Left lung (tissue), 10 donors: ENCODE measurements around the gene ZNF511. TPM values are rescaled to one million over a fixed set of nuclear protein-coding genes. Genes with fewer than 3 reads are reported as not detected.
A peak's percentile ranks its signal among the peaks of the same experiment; 100 is the strongest.

Experiments
- ATAC-seq: fragments of 200-7000 bp; cut with Tn5 transposase; one replicate; pipeline ENCODE4 v1.9.1; 2020; ENCODE audit warnings: moderate library complexity
- DNase-seq, 4 donors: peaks; one replicate each; pipeline ENCODE4 v3.0.0-alpha.2; 2013 to 2020
- H3K27ac ChIP-seq, 2 donors: fragments of 200-600 bp; sonication (generic) in 1 of 2; one replicate each; pipeline versions ENCODE4 v1.5.0 to v1.8.0; 2020 to 2021
- H3K27me3 ChIP-seq, 2 donors: fragments of 200-600 bp; sonication (generic) in 1 of 2; one replicate each; pipeline versions ENCODE4 v1.5.0 to v1.8.0; 2020 to 2021
- H3K36me3 ChIP-seq, 2 donors: fragments of 200-600 bp; sonication (generic) in 1 of 2; one replicate each; pipeline versions ENCODE4 v1.5.0 to v1.8.0; 2020 to 2021
- H3K4me1 ChIP-seq, 2 donors: fragments of 200-600 bp; one replicate each; pipeline ENCODE4 v1.8.0; 2021
- H3K4me3 ChIP-seq, 2 donors: fragments of 200-600 bp; sonication (generic) in 1 of 2; one replicate each; pipeline versions ENCODE4 v1.5.0 to v1.8.0; 2020 to 2021; ENCODE audit warnings: mild to moderate bottlenecking in 1 of 2
- H3K9me3 ChIP-seq, 2 donors: fragments of 200-600 bp; sonication (generic) in 1 of 2; one replicate each; pipeline versions ENCODE4 v1.5.0 to v1.8.0; 2020 to 2021
- intact Hi-C, 2 donors: fragments of 100-400 bp; cut with DNase I; formaldehyde crosslinking; loops; one replicate each; pipeline versions ENCODE4 v1.11.2 to v1.14.2; 2022
- polyA plus RNA-seq, 6 donors: library from polyadenylated mRNA; unstranded; fragments of 120-200 nt; gene quantifications; one replicate each; pipeline ENCODE4 v1.2.1, GENCODE V29; 2013; ENCODE audit not compliant: insufficient read length in 6 of 6
- total RNA-seq, 2 donors: library from RNA; stranded (reverse); fragmentation: NEBNext Ultra II Directional; extraction: Animal tissue kit (Norgen Biotek cat#: 25700); gene quantifications; one replicate each; pipeline ENCODE4 v1.2.1, GENCODE V29; 2021
- TF ChIP-seq, protein P1 (sequence below), 2 donors: fragments of 200-600 bp; sonication (generic) in 1 of 2; IDR thresholded peaks; one replicate each; pipeline versions ENCODE4 v1.5.0 to v1.8.0; 2021; ENCODE audit warnings: antibody characterized with exemption in 2 of 2
- donor health status: DM: no; HTN: yes; CAD: no.
- donor health status: DM: no; HTN: no; CAD: no.

ZNF511 gene
- total and polyA plus RNA-seq, 8 donors: 34.3 to 48.5 (median 42.3) TPM

DNA sequence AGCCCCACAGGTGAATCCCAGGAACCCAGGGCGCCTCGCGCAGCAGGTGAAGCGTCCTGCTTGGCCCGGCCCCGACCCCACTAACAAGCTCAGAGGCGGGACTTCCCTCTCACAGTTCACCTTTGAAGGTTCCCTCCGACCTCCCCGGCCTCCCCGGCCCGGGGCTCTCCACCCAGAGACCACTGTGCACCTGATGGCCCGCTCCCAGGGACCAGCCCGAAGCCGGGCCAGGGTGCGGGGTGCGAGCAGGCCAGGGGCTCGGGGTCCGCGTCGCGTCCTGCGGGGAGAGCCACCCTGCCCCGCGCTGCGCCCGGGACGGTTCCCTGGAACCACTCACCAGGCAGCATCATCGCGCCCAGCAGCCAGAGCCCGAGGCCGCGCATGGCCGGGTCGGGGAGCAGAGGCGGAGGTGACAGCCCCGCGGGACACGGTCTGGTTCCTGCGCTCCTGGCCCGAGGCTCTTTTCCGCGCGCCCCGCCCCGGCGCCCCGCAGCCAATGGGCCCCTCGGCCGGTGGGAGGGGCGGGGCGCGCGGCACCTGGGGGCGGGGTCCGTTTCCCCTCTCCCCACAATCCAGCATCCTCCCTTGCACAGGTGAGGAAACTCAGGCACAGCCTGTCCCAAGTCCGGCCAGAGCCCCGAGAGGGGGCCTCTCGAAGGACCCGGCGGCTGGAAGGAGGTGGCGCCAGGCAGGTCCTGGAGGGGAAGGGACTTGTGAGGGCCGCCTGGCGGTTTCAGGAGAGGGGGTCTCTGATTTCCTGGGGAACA, 32.1 kb upstream of the ZNF511 start, which contains the start of gene ADAM8:
Gene ADAM8, minus strand, starts transcription at position 434 of the 767 bp plus-strand sequence. Its CDS starts 51 bp downstream, at position 383.
- peak within 1 kb of the TSS in 1 of 2 donors; percentile 59 for H3K4me3 ChIP-seq
- intact Hi-C loops: no loop called here
- H3K4me1 ChIP-seq: peaks cover 5 to 63% of the 10 kb centered on the region in 2 donors
- TF ChIP-seq, protein P1, sequence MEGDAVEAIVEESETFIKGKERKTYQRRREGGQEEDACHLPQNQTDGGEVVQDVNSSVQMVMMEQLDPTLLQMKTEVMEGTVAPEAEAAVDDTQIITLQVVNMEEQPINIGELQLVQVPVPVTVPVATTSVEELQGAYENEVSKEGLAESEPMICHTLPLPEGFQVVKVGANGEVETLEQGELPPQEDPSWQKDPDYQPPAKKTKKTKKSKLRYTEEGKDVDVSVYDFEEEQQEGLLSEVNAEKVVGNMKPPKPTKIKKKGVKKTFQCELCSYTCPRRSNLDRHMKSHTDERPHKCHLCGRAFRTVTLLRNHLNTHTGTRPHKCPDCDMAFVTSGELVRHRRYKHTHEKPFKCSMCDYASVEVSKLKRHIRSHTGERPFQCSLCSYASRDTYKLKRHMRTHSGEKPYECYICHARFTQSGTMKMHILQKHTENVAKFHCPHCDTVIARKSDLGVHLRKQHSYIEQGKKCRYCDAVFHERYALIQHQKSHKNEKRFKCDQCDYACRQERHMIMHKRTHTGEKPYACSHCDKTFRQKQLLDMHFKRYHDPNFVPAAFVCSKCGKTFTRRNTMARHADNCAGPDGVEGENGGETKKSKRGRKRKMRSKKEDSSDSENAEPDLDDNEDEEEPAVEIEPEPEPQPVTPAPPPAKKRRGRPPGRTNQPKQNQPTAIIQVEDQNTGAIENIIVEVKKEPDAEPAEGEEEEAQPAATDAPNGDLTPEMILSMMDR (IDR thresholded peaks at IDR 0.05): no peak
- H3K9me3 ChIP-seq: no peaks in the 10 kb centered on the region
- H3K36me3 ChIP-seq: peaks cover 0 to 57% of the 10 kb centered on the region in 2 donors
- H3K27ac ChIP-seq: peak within 1 kb of the TSS; percentile 19 to 96
- peaks cover 11 to 45% of the 10 kb centered on the region in 2 donors for H3K27me3 ChIP-seq
- ATAC-seq (peak; percentile 52), DNase-seq (peak in 1 of 4 donors; percentile 93)

DNA sequence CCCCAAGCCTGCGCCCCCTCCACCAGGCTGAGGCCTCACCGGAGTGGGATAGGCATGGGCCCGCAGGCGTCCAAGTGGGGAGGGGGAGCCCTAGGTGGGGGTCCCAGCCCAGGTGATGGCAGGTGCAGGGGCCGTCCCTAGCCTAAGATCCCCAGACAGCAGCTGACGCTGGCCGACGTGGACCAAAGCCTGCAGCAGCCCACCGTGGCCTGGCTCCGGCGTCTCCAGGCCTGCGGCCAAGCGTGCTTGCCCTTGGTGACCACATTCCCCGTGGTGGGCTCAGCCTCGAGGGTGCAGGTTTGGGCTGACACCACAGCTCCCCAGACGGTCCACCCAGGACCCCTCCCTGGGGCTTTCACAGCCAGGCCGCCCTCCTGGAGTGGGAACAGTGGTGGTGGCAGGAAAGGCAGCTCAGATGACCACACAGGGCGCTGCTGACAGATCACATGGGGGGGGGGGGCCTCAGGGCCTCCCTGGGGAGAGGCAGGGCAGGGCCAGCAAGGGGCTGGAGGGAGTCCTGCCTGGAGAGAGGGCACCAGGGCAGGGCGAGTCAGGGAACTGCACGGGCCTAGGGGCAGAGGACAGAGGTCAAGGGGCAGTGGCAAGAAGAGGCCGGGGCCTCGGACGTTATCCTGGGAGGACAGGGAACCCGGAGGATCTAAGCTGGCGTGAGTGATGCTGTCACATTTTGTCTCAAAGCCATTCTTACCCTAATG, 31.3 kb upstream of the ZNF511 start:
- Histone ChIP-seq H3K27ac (peak overlapping the region; percentile 59 to 96), H3K4me3 (peak overlapping the region in 1 of 2 donors; percentile 28), H3K4me1 (peaks cover 5 to 63% of the 10 kb centered on the region in 2 donors), H3K9me3 (no peaks in the 10 kb centered on the region), H3K27me3 (peaks cover 11 to 45% of the 10 kb centered on the region in 2 donors), H3K36me3 (peaks cover 0 to 57% of the 10 kb centered on the region in 2 donors)
- ATAC-seq (no peak), DNase-seq (peak in 1 of 4 donors; percentile 76)
- intact Hi-C loops: no loop called here
- TF ChIP-seq, protein P1 (IDR thresholded peaks at IDR 0.05): no peak

DNA sequence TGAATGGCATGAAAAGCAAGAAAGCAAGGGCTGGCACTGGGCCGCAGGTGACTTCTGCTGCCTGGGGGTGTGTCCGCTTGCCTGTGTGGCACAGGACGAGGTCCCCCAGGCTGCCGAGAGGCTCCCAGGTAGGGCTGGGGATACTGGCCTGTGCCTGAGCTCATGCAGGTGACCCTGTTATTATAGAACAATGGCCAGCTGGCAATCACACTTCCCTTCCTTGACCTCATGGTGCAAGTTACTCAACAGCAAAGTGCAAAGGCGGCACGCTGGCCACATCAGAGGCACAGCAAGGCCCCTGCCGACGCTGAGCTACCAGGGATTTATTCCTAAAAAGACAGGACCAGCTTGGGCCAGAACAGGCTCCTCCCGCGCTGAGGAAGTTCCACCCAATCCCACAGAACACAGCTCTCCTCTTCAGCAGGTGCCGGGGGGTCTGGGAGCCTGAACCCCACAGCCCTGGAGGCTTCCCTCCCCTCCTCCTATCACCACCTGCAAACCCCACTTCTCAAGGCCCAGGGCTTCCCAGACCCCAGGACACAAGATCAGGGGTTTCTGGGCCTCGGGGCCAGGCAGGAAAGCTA, 30.6 kb upstream of the ZNF511 start:
- no peak for ATAC-seq
- no peak for DNase-seq
- Histone ChIP-seq H3K27me3 (peaks cover 11 to 43% of the 10 kb centered on the region in 2 donors), H3K27ac (peak overlapping the region; percentile 59 to 96), H3K4me1 (peaks cover 5 to 63% of the 10 kb centered on the region in 2 donors), H3K9me3 (no peaks in the 10 kb centered on the region), H3K4me3 (peak overlapping the region in 1 of 2 donors; percentile 28), H3K36me3 (peaks cover 0 to 57% of the 10 kb centered on the region in 2 donors)
- TF ChIP-seq, protein P1 (IDR thresholded peaks at IDR 0.05): no peak
- intact Hi-C loops: no loop called here

DNA sequence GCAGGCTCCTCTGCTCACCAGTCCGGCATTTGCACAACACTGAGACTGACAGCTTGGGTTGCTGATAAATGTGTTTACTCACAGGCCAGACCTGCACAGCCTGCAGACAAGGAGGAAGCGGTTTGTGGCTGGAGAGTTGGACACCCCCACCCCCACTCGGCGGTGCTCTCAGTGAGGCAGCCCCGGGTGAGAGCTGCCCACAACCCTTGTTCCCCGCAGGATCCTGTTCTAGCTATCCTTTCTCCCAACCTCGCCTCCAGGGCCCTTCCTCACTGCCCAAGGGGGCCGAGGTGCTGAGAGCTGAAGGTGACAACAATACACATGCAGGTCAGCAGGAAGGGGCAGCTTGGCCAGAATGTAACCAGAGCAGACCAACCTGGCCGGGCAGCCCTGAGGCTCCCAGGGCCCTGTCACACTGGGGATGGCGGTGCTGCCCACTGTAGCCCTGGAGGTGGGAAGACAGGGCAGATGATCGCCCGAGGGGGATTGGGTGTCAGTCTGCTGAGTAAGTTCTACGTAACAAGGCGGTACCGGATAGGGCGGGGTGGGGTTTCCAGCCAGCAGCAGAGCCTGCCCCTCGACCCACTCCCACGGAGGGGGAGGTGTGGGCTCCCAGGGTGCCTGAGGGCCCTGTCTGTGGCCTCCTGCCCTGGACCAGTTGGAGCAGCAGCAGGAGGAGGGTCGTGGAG, 30.0 kb upstream of the ZNF511 start:
- H3K36me3 ChIP-seq: peaks cover 0 to 57% of the 10 kb centered on the region in 2 donors
- H3K9me3 ChIP-seq: no peaks in the 10 kb centered on the region
- peaks cover 5 to 63% of the 10 kb centered on the region in 2 donors for H3K4me1 ChIP-seq
- H3K27ac ChIP-seq: peak overlapping the region; percentile 59 to 96
- TF ChIP-seq, protein P1 (IDR thresholded peaks at IDR 0.05): no peak
- intact Hi-C loops: no loop called here
- peak; percentile 49 for ATAC-seq
- H3K27me3 ChIP-seq: peaks cover 11 to 37% of the 10 kb centered on the region in 2 donors
- DNase-seq: peak in 2 of 4 donors; percentile 84 to 92
- H3K4me3 ChIP-seq: peak overlapping the region in 1 of 2 donors; percentile 28
